ENCODE data around the gene LRRC23.

DNA sequence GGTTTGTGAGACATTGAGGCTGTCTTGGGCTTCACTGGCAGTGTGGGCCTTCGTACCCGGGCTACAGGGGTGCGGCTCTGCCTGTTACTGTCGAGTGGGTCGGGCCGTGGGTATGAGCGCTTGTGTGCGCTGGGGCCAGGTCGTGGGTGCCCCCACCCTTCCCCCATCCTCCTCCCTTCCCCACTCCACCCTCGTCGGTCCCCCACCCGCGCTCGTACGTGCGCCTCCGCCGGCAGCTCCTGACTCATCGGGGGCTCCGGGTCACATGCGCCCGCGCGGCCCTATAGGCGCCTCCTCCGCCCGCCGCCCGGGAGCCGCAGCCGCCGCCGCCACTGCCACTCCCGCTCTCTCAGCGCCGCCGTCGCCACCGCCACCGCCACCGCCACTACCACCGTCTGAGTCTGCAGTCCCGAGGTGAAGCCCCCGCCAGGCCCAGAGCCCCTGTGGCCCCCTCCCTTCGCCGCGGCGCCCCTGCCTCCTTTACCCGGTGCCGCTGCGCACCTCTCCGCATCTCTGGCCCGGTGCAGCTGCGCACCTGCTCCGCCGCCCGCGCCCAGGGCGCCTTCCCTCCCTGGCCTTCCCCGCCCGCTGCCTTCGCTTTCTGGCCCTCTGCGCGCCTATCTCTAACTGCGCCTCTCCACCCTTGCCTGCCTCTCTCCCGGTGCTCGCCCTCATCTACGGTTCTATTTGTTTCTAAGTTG is 9.8 kb downstream of the LRRC23 start, which contains the start of gene ENO2:
- TF ChIP-seq POLR2A (IDR thresholded peaks at IDR 0.05), result peak in 1 of 2 donors; percentile 52
- TF ChIP-seq, protein P1, sequence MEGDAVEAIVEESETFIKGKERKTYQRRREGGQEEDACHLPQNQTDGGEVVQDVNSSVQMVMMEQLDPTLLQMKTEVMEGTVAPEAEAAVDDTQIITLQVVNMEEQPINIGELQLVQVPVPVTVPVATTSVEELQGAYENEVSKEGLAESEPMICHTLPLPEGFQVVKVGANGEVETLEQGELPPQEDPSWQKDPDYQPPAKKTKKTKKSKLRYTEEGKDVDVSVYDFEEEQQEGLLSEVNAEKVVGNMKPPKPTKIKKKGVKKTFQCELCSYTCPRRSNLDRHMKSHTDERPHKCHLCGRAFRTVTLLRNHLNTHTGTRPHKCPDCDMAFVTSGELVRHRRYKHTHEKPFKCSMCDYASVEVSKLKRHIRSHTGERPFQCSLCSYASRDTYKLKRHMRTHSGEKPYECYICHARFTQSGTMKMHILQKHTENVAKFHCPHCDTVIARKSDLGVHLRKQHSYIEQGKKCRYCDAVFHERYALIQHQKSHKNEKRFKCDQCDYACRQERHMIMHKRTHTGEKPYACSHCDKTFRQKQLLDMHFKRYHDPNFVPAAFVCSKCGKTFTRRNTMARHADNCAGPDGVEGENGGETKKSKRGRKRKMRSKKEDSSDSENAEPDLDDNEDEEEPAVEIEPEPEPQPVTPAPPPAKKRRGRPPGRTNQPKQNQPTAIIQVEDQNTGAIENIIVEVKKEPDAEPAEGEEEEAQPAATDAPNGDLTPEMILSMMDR (IDR thresholded peaks at IDR 0.05), result no peak

Data from adrenal gland (tissue), 5 donors.